Neuronal stem cell (in vitro differentiated cells): ENCODE results near the gene VWC2L. TPM values are rescaled to one million over a fixed set of nuclear protein-coding genes. Genes with fewer than 3 reads are reported as not detected.

Source experiments
- DNase-seq: peaks from one replicate; pipeline ENCODE4 v3.0.0-alpha.2; 2013; ENCODE audit warnings: low spot score
- H2AFZ ChIP-seq: one replicate; pipeline ENCODE4 v1.6.1; 2013; ENCODE audit warnings: mild to moderate bottlenecking, low read length, inconsistent platforms
- H2AK5ac ChIP-seq: 2 replicates; pipeline ENCODE4 v1.6.1; 2013; ENCODE audit warnings: low read depth, mild to moderate bottlenecking, inconsistent platforms, low read length, moderate library complexity, mixed read lengths
- H2BK120ac ChIP-seq: 2 replicates; pipeline ENCODE4 v1.6.1; 2013; ENCODE audit warnings: low read depth, mild to moderate bottlenecking, inconsistent platforms, low read length, moderate library complexity, mixed read lengths
- H2BK12ac ChIP-seq: one replicate; pipeline ENCODE4 v1.6.1; 2013; ENCODE audit warnings: low read length, inconsistent platforms
- H2BK15ac ChIP-seq: 2 replicates; pipeline ENCODE4 v1.6.1; 2013; ENCODE audit warnings: mild to moderate bottlenecking, low read length, inconsistent platforms, mixed read lengths
- H2BK5ac ChIP-seq: one replicate; pipeline ENCODE4 v1.6.1; 2013; ENCODE audit warnings: inconsistent platforms, mild to moderate bottlenecking, low read length, moderate library complexity
- H3K14ac ChIP-seq: one replicate; pipeline ENCODE4 v1.6.1; 2013; ENCODE audit warnings: low read length, inconsistent platforms
- H3K18ac ChIP-seq: 2 replicates; pipeline ENCODE4 v1.6.1; 2013; ENCODE audit warnings: low read length, inconsistent platforms
- H3K23ac ChIP-seq: 2 replicates; pipeline ENCODE4 v1.6.1; 2013; ENCODE audit warnings: low read depth, mild to moderate bottlenecking, mixed read lengths, low read length, inconsistent platforms; ENCODE audit not compliant: poor library complexity
- H3K27ac ChIP-seq: replicated peaks from 3 replicates; pipeline ENCODE4 v1.5.1; 2013; ENCODE audit warnings: low read length, inconsistent platforms
- H3K27me3 ChIP-seq, 3 experiments: 2 replicates each; pipeline ENCODE4 v1.6.1; 2013; ENCODE audit warnings: low read length in 3 of 3, mild to moderate bottlenecking in 2 of 3, inconsistent platforms in 1 of 3, low read depth in 1 of 3, mixed read lengths in 1 of 3, moderate library complexity in 1 of 3; ENCODE audit not compliant: control insufficient read depth in 3 of 3, insufficient read depth in 3 of 3
- H3K36me3 ChIP-seq, 2 donors: replicated peaks in 1 of 2; 2 replicates each; pipeline ENCODE4 v1.6.1; 2013; ENCODE audit warnings: low read length in 2 of 2; ENCODE audit not compliant: control insufficient read depth in 2 of 2, insufficient read depth in 2 of 2
- H3K4ac ChIP-seq: 2 replicates; pipeline ENCODE4 v1.6.1; 2013; ENCODE audit warnings: inconsistent platforms, mild to moderate bottlenecking, low read length, moderate library complexity
- H3K4me1 ChIP-seq, 2 donors: 1 replicate in 1 of 2; 2 replicates in 1 of 2; pipeline ENCODE4 v1.6.1; 2013; ENCODE audit warnings: low read length in 2 of 2, low read depth in 1 of 2; ENCODE audit not compliant: control insufficient read depth in 2 of 2, insufficient read depth in 1 of 2
- H3K4me2 ChIP-seq: one replicate; pipeline ENCODE4 v1.6.1; 2013; ENCODE audit warnings: mild to moderate bottlenecking, low read length, inconsistent platforms; ENCODE audit not compliant: insufficient read depth, poor library complexity, severe bottlenecking
- H3K4me3 ChIP-seq, 2 donors: 2 replicates each; pipeline ENCODE4 v1.5.1; 2013; ENCODE audit warnings: low read length in 2 of 2, mild to moderate bottlenecking in 2 of 2, inconsistent platforms in 1 of 2, moderate library complexity in 1 of 2
- H3K79me1 ChIP-seq: one replicate; pipeline ENCODE4 v1.6.1; 2013; ENCODE audit warnings: low read depth, mild to moderate bottlenecking, inconsistent platforms, low read length, moderate library complexity
- H3K9ac ChIP-seq: one replicate; pipeline ENCODE4 v1.6.1; 2013; ENCODE audit warnings: mild to moderate bottlenecking, low read depth, low read length, inconsistent platforms; ENCODE audit not compliant: poor library complexity
- H3K9me3 ChIP-seq, 2 donors: replicated peaks in 1 of 2; 2 replicates each; pipeline versions ENCODE3 to v1.6.1; 2013; ENCODE audit warnings: low read length in 2 of 2, mild to moderate bottlenecking in 2 of 2, inconsistent platforms in 1 of 2, low read depth in 1 of 2, mixed read lengths in 1 of 2, moderate library complexity in 1 of 2; ENCODE audit not compliant: control insufficient read depth in 2 of 2, insufficient read depth in 1 of 2
- H4K8ac ChIP-seq: one replicate; pipeline ENCODE4 v1.6.1; 2013; ENCODE audit warnings: low read depth, mild to moderate bottlenecking, inconsistent platforms, low read length, moderate library complexity
- H4K91ac ChIP-seq: one replicate; pipeline ENCODE4 v1.6.1; 2013; ENCODE audit warnings: low read length, low read depth, mild to moderate bottlenecking, inconsistent platforms; ENCODE audit not compliant: poor library complexity
- WGBS, 2 donors: extraction: QIAGEN DNeasy Blood & Tissue Kit; methylation state at CpG; one replicate each; pipeline ENCODE4 v1.1.7; 2013; ENCODE audit warnings: missing lambda C conversion rate in 2 of 2, mixed read lengths in 1 of 2; ENCODE audit not compliant: insufficient read length in 2 of 2, insufficient replicate concordance in 1 of 2; ENCODE audit errors: extremely low coverage in 2 of 2; 5-methylcytosine and 5-hydroxymethylcytosine counted together
- polyA plus RNA-seq, 2 experiments: library from polyadenylated mRNA; stranded (reverse); fragments of 200-250 nt; gene quantifications; one replicate each; pipeline ENCODE4 v1.2.3, GENCODE V29; 2013

VWC2L gene
- polyA plus RNA-seq (2013, experiment 1 of 2) = not detected
- 0.01 TPM for polyA plus RNA-seq (2013, experiment 2 of 2)

- Histone ChIP-seq H2BK5ac (no peak within 1 kb of the TSS), H3K14ac (no peak within 1 kb of the TSS), H3K4me2 (no peak within 1 kb of the TSS), H3K18ac (no peak within 1 kb of the TSS), H3K9me3 (no peaks in the 10 kb centered on the region), H3K4me3 (no peak within 1 kb of the TSS), H4K8ac (no peak within 1 kb of the TSS), H3K79me1 (no peaks in the 10 kb centered on the region), H3K27ac (no peak within 1 kb of the TSS), H3K36me3 (no peaks in the 10 kb centered on the region), H3K23ac (no peak within 1 kb of the TSS), H3K9ac (no peak within 1 kb of the TSS), H4K91ac (no peak within 1 kb of the TSS), H2AFZ (no peak within 1 kb of the TSS), H2BK120ac (no peak within 1 kb of the TSS), H3K27me3 (no peaks in the 10 kb centered on the region), H2BK12ac (no peak within 1 kb of the TSS), H3K4me1 (peaks cover 0 to 1% of the 10 kb centered on the region in 2 donors), H2AK5ac (no peak within 1 kb of the TSS), H3K4ac (no peak within 1 kb of the TSS), H2BK15ac (no peak within 1 kb of the TSS)
- peak; percentile 83 for DNase-seq
- no CpG with 5 or more reads among the region's 19 CpGs for WGBS, 2 donors
Measured at GRCh38 chr2:214410918-214411554, at the start of gene VWC2L. Gene VWC2L (plus strand): TSS chr2:214411054. CDS start chr2:214414194, 3,140 bp downstream.

DNA sequence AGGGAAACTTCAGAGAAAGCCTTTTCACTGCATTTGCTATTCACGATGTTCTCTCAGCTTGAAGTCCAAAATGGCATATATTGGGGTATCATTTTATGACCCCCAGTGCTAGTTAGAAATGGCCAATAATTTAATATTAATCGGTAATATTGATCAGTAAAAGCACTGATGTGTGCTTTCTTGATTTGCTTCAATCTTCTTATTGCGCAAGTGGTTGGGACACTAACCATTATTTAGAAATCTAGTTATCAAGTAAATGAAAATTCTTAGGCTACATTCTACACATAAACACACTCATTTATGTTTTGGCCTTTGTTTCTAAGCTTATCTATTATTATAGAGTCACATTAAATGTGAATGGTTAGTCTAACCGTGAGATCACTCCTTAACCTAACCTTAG, 49.7 kb upstream of the VWC2L start:
- DNase-seq = no peak
- no peaks in the 10 kb centered on the region for H3K4me1 ChIP-seq
- no peak overlapping the region for H2BK12ac ChIP-seq
- H3K18ac ChIP-seq = no peak overlapping the region
- peaks cover 0 to 5% of the 10 kb centered on the region in 2 donors for H3K9me3 ChIP-seq
- H3K79me1 ChIP-seq = no peaks in the 10 kb centered on the region
- H3K27ac ChIP-seq = no peak overlapping the region
- no peaks in the 10 kb centered on the region for H3K27me3 ChIP-seq
- no peak overlapping the region for H2AFZ ChIP-seq
- no peak overlapping the region for H3K4me3 ChIP-seq
- H3K9ac ChIP-seq = no peak overlapping the region
- WGBS, 2 donors = no CpG with 5 or more reads among the region's 4 CpGs
- no peak overlapping the region for H4K8ac ChIP-seq
- no peak overlapping the region for H4K91ac ChIP-seq
- H3K36me3 ChIP-seq = no peaks in the 10 kb centered on the region
- H3K4ac ChIP-seq = no peak overlapping the region
- H3K23ac ChIP-seq = no peak overlapping the region
- H2BK120ac ChIP-seq = no peak overlapping the region
- no peak overlapping the region for H2AK5ac ChIP-seq
- H2BK5ac ChIP-seq = no peak overlapping the region
- no peak overlapping the region for H2BK15ac ChIP-seq
- H3K4me2 ChIP-seq = no peak overlapping the region
- H3K14ac ChIP-seq = no peak overlapping the region

GRCh38 chr2:214365549-214365948, 45.3 kb upstream of the VWC2L start:
- Histone ChIP-seq H2AK5ac (no peak overlapping the region), H2BK15ac (no peak overlapping the region), H3K9ac (no peak overlapping the region), H3K4me3 (no peak overlapping the region), H3K27me3 (no peaks in the 10 kb centered on the region), H3K36me3 (no peaks in the 10 kb centered on the region), H4K8ac (no peak overlapping the region), H3K9me3 (no peaks in the 10 kb centered on the region), H3K4ac (no peak overlapping the region), H3K23ac (no peak overlapping the region), H3K4me2 (no peak overlapping the region), H2AFZ (no peak overlapping the region), H3K4me1 (no peaks in the 10 kb centered on the region), H2BK12ac (no peak overlapping the region), H4K91ac (no peak overlapping the region), H3K27ac (no peak overlapping the region), H3K14ac (no peak overlapping the region), H3K79me1 (no peaks in the 10 kb centered on the region), H3K18ac (no peak overlapping the region), H2BK120ac (no peak overlapping the region), H2BK5ac (no peak overlapping the region)
- DNase-seq = no peak
- no CpG with 5 or more reads among the region's 1 CpG for WGBS, 2 donors

DNA sequence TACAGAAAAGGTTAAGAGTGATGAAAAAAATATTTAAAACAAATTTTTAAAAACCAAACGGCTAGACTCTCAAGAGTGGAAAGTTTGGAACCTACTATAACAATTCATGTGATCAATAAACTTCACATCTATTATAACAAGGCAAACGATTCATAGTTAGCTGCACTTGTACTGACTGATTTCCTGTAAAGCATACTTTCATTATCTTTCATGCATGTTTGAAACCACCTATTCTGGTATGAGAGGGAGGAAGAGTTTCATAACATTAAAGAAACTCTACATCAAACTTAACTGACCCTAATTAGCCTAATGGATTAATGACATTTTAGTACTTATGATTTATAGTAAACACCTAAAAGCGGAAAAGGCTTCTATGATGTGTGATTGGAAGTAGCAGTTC, 43.7 kb upstream of the VWC2L start:
- Histone ChIP-seq H4K91ac (no peak overlapping the region), H3K9me3 (no peaks in the 10 kb centered on the region), H3K79me1 (no peaks in the 10 kb centered on the region), H2BK12ac (no peak overlapping the region), H3K9ac (no peak overlapping the region), H3K4me1 (no peaks in the 10 kb centered on the region), H3K27ac (no peak overlapping the region), H2AK5ac (no peak overlapping the region), H3K23ac (no peak overlapping the region), H3K36me3 (no peaks in the 10 kb centered on the region), H3K18ac (no peak overlapping the region), H3K4ac (no peak overlapping the region), H3K4me2 (no peak overlapping the region), H3K27me3 (no peaks in the 10 kb centered on the region), H2AFZ (no peak overlapping the region), H3K4me3 (no peak overlapping the region), H2BK15ac (no peak overlapping the region), H2BK120ac (no peak overlapping the region), H4K8ac (no peak overlapping the region), H2BK5ac (no peak overlapping the region), H3K14ac (no peak overlapping the region)
- DNase-seq = no peak
- no CpG with 5 or more reads among the region's 3 CpGs for WGBS, 2 donors
